Sigmoid colon (tissue), 4 donors: ENCODE measurements around the gene C19orf25.

Experiments used
- EP300 ChIP-seq, 4 donors: sonication (generic); formaldehyde crosslinking; IDR thresholded peaks; one replicate each; pipeline ENCODE4 v1.6.1; 2017; ENCODE audit warnings: antibody characterized with exemption in 4 of 4
- POLR2A ChIP-seq, 2 donors: fragments of 450-650 bp; IDR thresholded peaks; one replicate each; pipeline ENCODE4 v1.6.1; 2016; ENCODE audit warnings: antibody characterized with exemption in 2 of 2, mild to moderate bottlenecking in 2 of 2, moderate library complexity in 2 of 2
- POLR2AphosphoS5 ChIP-seq, 4 donors: sonication (generic); formaldehyde crosslinking; IDR thresholded peaks; one replicate each; pipeline ENCODE4 v1.6.1; 2017; ENCODE audit warnings: antibody characterized with exemption in 4 of 4
- TF ChIP-seq, protein P1 (sequence below), 4 experiments: fragments of 450-650 bp in 3 of 4; fragments of 200-600 bp in 1 of 4; IDR thresholded peaks; one replicate each; pipeline ENCODE4 v1.5.1; 2016 to 2019; ENCODE audit warnings: antibody characterized with exemption in 4 of 4, mild to moderate bottlenecking in 3 of 4, moderate library complexity in 2 of 4

DNA sequence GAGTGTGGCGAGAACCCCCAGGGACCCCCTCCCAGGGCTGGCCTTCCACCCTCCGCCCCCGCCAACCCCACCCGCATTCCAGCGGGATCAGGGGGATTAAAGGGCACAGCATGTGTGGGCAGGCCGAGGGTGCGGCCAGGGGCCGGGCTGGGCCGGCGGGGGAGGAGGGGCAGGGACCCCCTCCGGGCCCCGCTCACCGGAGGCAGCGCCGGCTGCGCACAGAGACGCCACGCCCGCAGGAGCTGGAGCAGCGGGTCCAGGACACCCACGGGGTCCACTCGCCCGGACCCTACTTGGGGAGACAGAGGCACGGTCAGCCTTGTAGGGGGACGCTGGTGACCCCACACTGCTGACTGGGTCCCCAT lies 31.4 kb upstream of the C19orf25 start:
- TF ChIP-seq, protein P1, sequence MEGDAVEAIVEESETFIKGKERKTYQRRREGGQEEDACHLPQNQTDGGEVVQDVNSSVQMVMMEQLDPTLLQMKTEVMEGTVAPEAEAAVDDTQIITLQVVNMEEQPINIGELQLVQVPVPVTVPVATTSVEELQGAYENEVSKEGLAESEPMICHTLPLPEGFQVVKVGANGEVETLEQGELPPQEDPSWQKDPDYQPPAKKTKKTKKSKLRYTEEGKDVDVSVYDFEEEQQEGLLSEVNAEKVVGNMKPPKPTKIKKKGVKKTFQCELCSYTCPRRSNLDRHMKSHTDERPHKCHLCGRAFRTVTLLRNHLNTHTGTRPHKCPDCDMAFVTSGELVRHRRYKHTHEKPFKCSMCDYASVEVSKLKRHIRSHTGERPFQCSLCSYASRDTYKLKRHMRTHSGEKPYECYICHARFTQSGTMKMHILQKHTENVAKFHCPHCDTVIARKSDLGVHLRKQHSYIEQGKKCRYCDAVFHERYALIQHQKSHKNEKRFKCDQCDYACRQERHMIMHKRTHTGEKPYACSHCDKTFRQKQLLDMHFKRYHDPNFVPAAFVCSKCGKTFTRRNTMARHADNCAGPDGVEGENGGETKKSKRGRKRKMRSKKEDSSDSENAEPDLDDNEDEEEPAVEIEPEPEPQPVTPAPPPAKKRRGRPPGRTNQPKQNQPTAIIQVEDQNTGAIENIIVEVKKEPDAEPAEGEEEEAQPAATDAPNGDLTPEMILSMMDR (IDR thresholded peaks at IDR 0.05) = no peak
- TF ChIP-seq POLR2A (IDR thresholded peaks at IDR 0.05) (no peak), EP300 (IDR thresholded peaks at IDR 0.05) (no peak), POLR2AphosphoS5 (IDR thresholded peaks at IDR 0.05) (no peak)
